GM13976 (cell line): Measurements from ENCODE around the gene ANKRD36.
"Not testable (repeated sequence)": the region's sequence is repeated elsewhere in the genome, so short reads cannot be mapped to it uniquely, and the experiment has no call there.

Experiments used
- DNase-seq: peaks from one replicate; pipeline ENCODE4 v3.0.0; 2012; ENCODE audit warnings: low spot score
- CTCF ChIP-seq: IDR thresholded peaks from 2 replicates; pipeline ENCODE4 v1.5.1; 2012; ENCODE audit warnings: borderline replicate concordance, mild to moderate bottlenecking; ENCODE audit not compliant: insufficient read depth; ENCODE audit errors: extremely low read depth, missing control alignments, control extremely low read depth
- in situ Hi-C: fragments of 300-500 bp; cut with MboI; formaldehyde crosslinking; loops from one replicate; pipeline ENCODE4 v1.12.0; 2022; ENCODE audit warnings: low sequenced_read_pairs, mixed read lengths, inconsistent platforms; ENCODE audit not compliant: unreplicated experiment

ANKRD36 gene

DNA sequence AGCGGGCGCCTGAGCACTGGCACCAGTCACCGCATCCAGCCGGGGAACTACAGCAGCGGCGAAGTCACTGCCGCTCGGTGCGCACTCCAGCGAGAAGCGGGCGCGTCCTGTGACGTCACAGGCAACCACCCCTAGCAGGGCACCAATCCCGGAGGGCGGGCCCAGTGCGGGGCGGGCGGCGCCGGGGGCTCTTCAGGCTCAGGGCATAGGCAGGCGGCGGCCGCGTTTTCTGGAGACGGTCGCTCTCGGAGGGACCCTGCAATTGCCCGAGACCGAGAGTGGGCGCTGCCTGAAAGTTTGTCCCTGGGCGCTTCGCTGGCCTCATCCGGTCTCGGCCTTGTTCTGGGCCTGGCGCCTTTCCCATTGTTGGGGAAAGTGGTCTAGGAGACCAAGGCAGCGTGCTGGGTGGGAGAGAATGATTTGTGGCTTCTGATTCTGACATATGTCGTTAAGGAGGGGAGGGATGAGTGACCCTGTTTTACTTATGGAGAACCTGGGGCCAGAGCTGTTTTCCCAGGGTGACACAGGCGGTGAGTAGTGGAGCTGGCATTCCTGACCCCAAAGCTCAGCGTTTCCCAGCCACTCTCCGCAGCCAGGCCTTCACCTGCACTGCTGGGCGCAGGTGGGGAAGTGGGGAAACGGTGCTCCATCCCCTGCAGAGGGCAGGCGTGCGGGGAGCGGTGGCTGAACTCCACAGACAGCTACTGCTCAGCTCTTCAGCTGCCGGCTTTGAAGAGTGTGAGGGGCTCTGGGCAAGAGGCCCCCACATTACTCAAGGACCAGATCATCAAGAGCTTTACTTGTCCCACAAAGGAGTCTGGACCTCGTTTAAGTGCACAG is 18.0 kb upstream of the ANKRD36 start, which contains the start of gene FAHD2B:
Gene FAHD2B, minus strand, starts transcription at position 111 of the 840 bp plus-strand sequence. CDS start 3,176 bp downstream, outside the sequence.
- DNase-seq = peak; percentile 62
- in situ Hi-C loops = not testable (repeated sequence)

DNA sequence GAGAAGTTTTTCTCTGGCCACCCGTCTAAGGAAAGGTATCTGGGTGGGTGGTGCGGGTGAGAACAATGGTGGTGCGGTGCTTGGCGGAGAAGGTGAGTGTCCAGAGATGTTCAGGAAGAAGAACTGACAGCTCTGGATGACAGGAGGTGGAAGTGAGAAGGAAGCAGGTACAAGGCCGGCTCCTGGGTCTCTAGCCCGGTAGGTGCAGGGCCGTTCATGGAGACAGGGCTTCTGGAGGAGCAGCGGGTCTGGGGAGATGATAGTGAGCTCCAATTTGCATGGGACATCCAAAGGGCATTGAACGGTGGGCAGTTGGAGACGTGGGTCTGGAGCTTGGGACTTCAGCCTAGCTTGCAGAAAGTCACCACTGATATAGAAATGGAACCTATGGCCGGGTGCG is 17.3 kb upstream of the ANKRD36 start:
- DNase-seq = no peak
- in situ Hi-C loops = no loop called here
- TF ChIP-seq CTCF = no peak

- DNase-seq, in situ Hi-C loops: not testable (repeated sequence)
Observed at GRCh38 chr2:97098786-97099372, 14.1 kb upstream of the ANKRD36 start.

GRCh38 chr2:97106878-97107277 is 6.1 kb upstream of the ANKRD36 start:
- not testable (repeated sequence) for DNase-seq
- in situ Hi-C loops = loop anchor here (25.0 kb wide), 1 partner anchor 145 kb away; no protein-coding TSS in a partner anchor

GRCh38 chr2:97111246-97111645 is 1.7 kb upstream of the ANKRD36 start:
- in situ Hi-C loops = loop anchor here (25.0 kb wide), 1 partner anchor 149 kb away; no protein-coding TSS in a partner anchor
- not testable (repeated sequence) for DNase-seq

DNA sequence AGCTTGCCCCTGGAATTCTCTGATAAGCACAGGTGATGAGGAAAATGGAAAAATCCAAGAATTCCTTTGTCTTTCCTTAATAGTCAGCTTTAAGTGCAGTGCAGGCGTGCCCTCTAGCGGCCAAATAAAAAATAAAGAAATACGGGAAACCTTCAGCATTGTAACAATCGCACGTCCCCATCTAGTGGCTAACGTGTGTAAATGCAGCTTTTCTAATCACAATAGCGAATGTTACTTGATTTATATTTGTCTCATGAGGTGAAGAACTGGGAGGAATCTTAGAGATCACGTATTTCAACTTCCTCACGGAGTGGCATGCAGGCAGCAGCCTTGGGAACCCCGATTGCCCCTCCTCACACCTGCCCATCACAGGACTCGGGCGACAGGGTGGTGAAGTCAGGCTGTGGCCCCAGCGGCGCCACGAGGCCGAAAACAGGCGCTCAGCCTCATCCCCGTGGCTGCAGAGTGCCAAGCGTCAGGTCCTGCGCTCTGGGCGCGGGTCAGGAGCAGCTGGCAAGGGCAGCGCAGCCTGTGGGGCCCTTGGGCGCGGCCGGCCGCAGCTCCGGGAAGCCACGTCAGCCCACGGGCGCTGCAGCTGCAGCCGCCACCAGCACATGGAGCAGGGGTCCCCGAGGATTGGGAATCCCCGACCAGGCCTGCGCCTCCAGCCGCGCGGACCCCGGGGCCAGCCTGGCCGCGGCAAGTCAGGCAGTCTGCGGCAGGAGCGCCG is 468 bp upstream of the ANKRD36 start:
- TF ChIP-seq CTCF = peak; percentile 65
- in situ Hi-C loops = loop anchor here (25.0 kb wide), 1 partner anchor 150 kb away; no protein-coding TSS in a partner anchor
- DNase-seq = not testable (repeated sequence)

DNA sequence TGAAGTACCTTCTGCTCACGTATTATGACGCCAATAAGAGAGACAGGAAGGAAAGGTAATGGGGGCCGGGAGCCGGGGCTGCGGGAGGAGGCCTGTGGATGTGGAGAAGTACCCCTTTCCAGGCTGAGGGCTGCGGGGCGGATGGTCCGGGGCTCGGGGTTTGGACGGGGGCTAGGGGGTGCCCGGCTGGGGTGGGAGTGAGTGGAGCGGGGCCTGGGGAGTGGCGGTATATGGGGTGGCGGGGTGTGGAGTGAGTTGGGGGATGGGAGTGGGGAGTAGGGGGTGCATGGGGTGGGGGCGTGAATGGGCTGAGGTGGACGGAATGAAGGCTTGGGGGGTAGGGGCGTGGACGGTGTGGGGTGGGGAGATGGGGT is 916 bp downstream of the ANKRD36 start:
- in situ Hi-C loops = loop anchor here (25.0 kb wide), 1 partner anchor 152 kb away; no protein-coding TSS in a partner anchor
- not testable (repeated sequence) for DNase-seq

- in situ Hi-C loops, DNase-seq: not testable (repeated sequence)
Observed at GRCh38 chr2:97129090-97129489, 16.1 kb downstream of the ANKRD36 start.

DNA sequence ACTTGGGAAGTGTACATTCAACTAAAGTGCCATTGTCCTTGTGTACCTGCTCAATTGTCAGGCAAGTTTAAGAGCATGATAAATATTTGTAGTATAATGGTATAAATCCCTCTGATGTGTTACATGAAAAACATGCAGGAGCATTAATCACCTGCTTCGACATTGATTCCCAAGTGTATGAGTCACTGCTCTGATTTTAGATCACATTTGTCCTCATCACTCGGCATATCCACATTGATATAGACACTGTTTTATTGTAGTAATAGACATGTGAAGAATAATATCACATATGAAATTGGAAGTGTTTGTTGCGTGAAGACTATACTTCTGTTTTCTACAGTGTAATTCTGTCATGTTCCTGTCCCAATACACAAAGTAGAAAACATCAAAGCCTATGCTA is 31.1 kb downstream of the ANKRD36 start:
- DNase-seq, in situ Hi-C loops: not testable (repeated sequence)

DNA sequence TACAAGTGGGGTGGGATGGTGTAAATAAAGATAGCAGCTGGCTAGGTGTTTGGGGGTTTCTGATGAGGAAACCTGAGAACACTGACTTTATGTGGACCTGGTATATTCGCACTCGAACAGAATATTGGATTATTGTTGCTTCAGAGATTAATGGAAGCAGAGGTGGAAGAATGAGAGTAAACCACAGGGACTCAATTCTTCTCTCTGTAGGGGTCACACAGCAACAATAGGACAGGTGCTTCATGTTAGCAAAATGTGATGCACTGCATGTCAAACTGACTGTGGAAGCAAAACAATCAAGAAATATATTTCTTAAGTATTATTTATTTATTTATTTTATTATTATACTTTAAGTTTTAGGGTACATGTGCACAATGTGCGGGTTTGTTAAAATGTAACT is 53.6 kb downstream of the ANKRD36 start:
- in situ Hi-C loops = not testable (repeated sequence)

GRCh38 chr2:97167938-97168337 is 55.0 kb downstream of the ANKRD36 start:
- in situ Hi-C loops, DNase-seq: not testable (repeated sequence)

More for the DNA sequence above, 53.6 kb downstream of the ANKRD36 start:
- not testable (repeated sequence) for DNase-seq

DNA sequence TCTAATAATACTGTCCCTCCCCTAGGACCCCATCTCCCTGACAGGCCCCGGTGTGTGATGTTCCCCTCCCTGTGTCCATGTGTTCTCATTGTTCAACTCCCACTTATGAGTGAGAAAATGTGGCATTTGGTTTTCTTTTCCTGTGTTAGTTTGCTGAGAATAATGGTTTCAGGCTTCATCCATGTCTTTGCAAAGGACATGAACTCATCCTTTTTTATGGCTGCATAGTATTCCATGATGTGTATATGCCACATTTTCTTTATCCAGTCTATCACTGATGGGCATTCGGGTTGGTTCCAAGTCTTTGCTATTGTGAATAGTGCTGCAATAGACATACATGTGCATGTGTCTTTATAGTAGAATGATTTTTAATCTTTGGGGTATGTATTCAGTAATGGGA is 55.6 kb downstream of the ANKRD36 start:
- DNase-seq, in situ Hi-C loops: not testable (repeated sequence)

- DNase-seq, in situ Hi-C loops: not testable (repeated sequence)
Observed at GRCh38 chr2:97180391-97180790, 67.4 kb downstream of the ANKRD36 start.

- in situ Hi-C loops, DNase-seq: not testable (repeated sequence)
Observed at GRCh38 chr2:97195349-97195748, 82.4 kb downstream of the ANKRD36 start.

DNA sequence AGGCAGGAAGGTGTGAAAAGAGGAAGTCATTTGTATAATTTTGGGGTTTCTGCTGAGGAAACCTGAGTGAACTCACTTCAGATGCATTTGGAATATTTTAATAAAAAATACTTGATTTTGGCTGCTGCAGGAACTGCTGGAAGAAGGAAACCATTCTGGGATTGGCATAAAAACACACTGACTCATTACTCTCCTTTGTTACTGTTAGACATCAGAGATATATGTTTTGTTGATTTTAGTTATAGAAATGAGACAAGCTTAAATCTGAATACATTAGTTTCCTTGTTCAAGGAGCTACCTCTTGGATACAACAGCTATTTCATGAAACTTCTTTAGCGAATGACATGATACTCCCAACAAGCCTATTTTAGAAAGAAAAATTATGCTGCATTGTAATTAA is 84.3 kb downstream of the ANKRD36 start:
- in situ Hi-C loops, DNase-seq: not testable (repeated sequence)

DNA sequence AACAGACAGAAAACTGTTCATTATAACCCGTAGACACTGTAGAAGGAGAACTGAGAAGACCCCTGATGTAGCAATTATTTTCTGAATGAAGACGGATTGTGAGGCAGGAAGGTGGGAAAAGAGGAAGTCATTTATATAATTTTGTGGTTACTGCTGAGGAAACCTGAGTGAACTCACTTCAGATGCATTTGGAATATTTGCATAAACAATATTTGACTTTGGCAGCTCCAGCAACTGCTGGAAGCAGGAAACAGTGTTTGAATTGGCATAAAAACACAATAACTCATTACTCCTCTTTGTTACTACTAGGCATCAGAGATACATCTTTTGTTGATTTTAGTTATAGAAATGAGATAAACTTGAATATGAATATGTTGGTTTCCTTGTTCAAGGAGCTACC is 87.9 kb downstream of the ANKRD36 start:
- in situ Hi-C loops, DNase-seq: not testable (repeated sequence)
